Activated T-cell treated with anti-CD3 and anti-CD28 coated beads, Interleukin-2, amount 50 U/mL, for 4 hours (primary cell): ENCODE data around the gene TM9SF3. TPM values are rescaled to one million over a fixed set of nuclear protein-coding genes. Genes with fewer than 3 reads are reported as not detected.

Experiments used
- ATAC-seq, 2 donors: fragments of 200-7000 bp; cut with Tn5 transposase; one replicate each; pipeline ENCODE4 v1.10.0; 2021
- DNase-seq: peaks from one replicate; pipeline ENCODE4 v3.0.0-alpha.2; 2020
- H3K27me3 Mint-ChIP-seq: one replicate; pipeline ENCODE4 v1.8.0; 2021; ENCODE audit warnings: low read depth, mixed read lengths
- H3K36me3 Mint-ChIP-seq: one replicate; pipeline ENCODE4 v1.8.0; 2022; ENCODE audit warnings: mixed read lengths; ENCODE audit not compliant: insufficient read depth
- H3K4me1 Mint-ChIP-seq: one replicate; pipeline ENCODE4 v1.8.0; 2021; ENCODE audit warnings: low read depth, mixed read lengths
- H3K4me3 Mint-ChIP-seq: one replicate; pipeline ENCODE4 v1.8.0; 2021; ENCODE audit warnings: mild to moderate bottlenecking, moderate library complexity, mixed read lengths
- H3K9me3 Mint-ChIP-seq: one replicate; pipeline ENCODE4 v1.8.0; 2021; ENCODE audit warnings: mixed read lengths
- total RNA-seq, 3 donors: library from RNA; stranded (reverse); gene quantifications; one replicate each; pipeline ENCODE4 v1.2.1, GENCODE V29; 2021

The TM9SF3 gene
- total RNA-seq: 10 to 100 TPM; 92.8 to 96.5 (median 95.3) TPM

GRCh38 chr10:96586419-96587263, at the start of gene TM9SF3:
Gene TM9SF3, minus strand, starts transcription at chr10:96587012. Its CDS starts 177 bp downstream, at chr10:96586835.
- Mint-ChIP-seq H3K36me3 (peaks cover 9% of the 10 kb centered on the region), H3K4me3 (peak within 1 kb of the TSS; percentile 97), H3K27me3 (no peaks in the 10 kb centered on the region), H3K9me3 (no peaks in the 10 kb centered on the region), H3K4me1 (peaks cover 45% of the 10 kb centered on the region)
- ATAC-seq (peak; percentile 80 to 82), DNase-seq (peak; percentile 92)

- H3K27me3 Mint-ChIP-seq: no peaks in the 10 kb centered on the region
- no peaks in the 10 kb centered on the region for H3K36me3 Mint-ChIP-seq
- ATAC-seq: no peak
- H3K4me1 Mint-ChIP-seq: peaks cover 2% of the 10 kb centered on the region
- no peaks in the 10 kb centered on the region for H3K9me3 Mint-ChIP-seq
- no peak for DNase-seq
- no peak overlapping the region for H3K4me3 Mint-ChIP-seq
These were observed 49.7 kb upstream of the TM9SF3 start for GRCh38 chr10:96636551-96636950.

- no peaks in the 10 kb centered on the region for H3K36me3 Mint-ChIP-seq
- DNase-seq: no peak
These were observed 46.3 kb upstream of the TM9SF3 start for GRCh38 chr10:96632974-96633710.

GRCh38 chr10:96627292-96627691, 40.5 kb upstream of the TM9SF3 start:
- no peaks in the 10 kb centered on the region for H3K27me3 Mint-ChIP-seq
- DNase-seq (no peak), ATAC-seq (no peak)
- H3K4me3 Mint-ChIP-seq: no peak overlapping the region
- no peaks in the 10 kb centered on the region for H3K36me3 Mint-ChIP-seq
- H3K4me1 Mint-ChIP-seq: no peaks in the 10 kb centered on the region
- no peaks in the 10 kb centered on the region for H3K9me3 Mint-ChIP-seq

More at GRCh38 chr10:96632974-96633710, 46.3 kb upstream of the TM9SF3 start:
- no peaks in the 10 kb centered on the region for H3K27me3 Mint-ChIP-seq
- H3K4me1 Mint-ChIP-seq: no peaks in the 10 kb centered on the region
- H3K9me3 Mint-ChIP-seq: no peaks in the 10 kb centered on the region
- no peak for ATAC-seq
- H3K4me3 Mint-ChIP-seq: no peak overlapping the region

- no peaks in the 10 kb centered on the region for H3K9me3 Mint-ChIP-seq
- no peaks in the 10 kb centered on the region for H3K36me3 Mint-ChIP-seq
- ATAC-seq (no peak), DNase-seq (peak; percentile 7)
- no peak overlapping the region for H3K4me3 Mint-ChIP-seq
- no peaks in the 10 kb centered on the region for H3K27me3 Mint-ChIP-seq
- H3K4me1 Mint-ChIP-seq: no peaks in the 10 kb centered on the region
These were observed 40.0 kb upstream of the TM9SF3 start for GRCh38 chr10:96626795-96627194.

GRCh38 chr10:96625173-96625572, 38.4 kb upstream of the TM9SF3 start:
- Mint-ChIP-seq H3K9me3 (no peaks in the 10 kb centered on the region), H3K27me3 (no peaks in the 10 kb centered on the region), H3K4me1 (no peaks in the 10 kb centered on the region), H3K36me3 (no peaks in the 10 kb centered on the region), H3K4me3 (no peak overlapping the region)
- DNase-seq (no peak), ATAC-seq (no peak)

GRCh38 chr10:96622013-96622787, 35.4 kb upstream of the TM9SF3 start:
- Mint-ChIP-seq H3K9me3 (no peaks in the 10 kb centered on the region), H3K4me1 (no peaks in the 10 kb centered on the region), H3K4me3 (no peak overlapping the region), H3K27me3 (no peaks in the 10 kb centered on the region), H3K36me3 (no peaks in the 10 kb centered on the region)
- ATAC-seq (no peak), DNase-seq (no peak)

GRCh38 chr10:96619796-96620773, 33.3 kb upstream of the TM9SF3 start:
- Mint-ChIP-seq H3K36me3 (peaks cover 4% of the 10 kb centered on the region), H3K4me3 (no peak overlapping the region), H3K27me3 (no peaks in the 10 kb centered on the region), H3K4me1 (no peaks in the 10 kb centered on the region), H3K9me3 (no peaks in the 10 kb centered on the region)
- no peak for ATAC-seq
- DNase-seq: no peak

- no peak overlapping the region for H3K4me3 Mint-ChIP-seq
- H3K27me3 Mint-ChIP-seq: no peaks in the 10 kb centered on the region
- ATAC-seq (no peak), DNase-seq (no peak)
- H3K4me1 Mint-ChIP-seq: no peaks in the 10 kb centered on the region
- H3K9me3 Mint-ChIP-seq: no peaks in the 10 kb centered on the region
- H3K36me3 Mint-ChIP-seq: peaks cover 4% of the 10 kb centered on the region
These were observed 32.3 kb upstream of the TM9SF3 start for GRCh38 chr10:96619120-96619519.

GRCh38 chr10:96618653-96619052, 31.8 kb upstream of the TM9SF3 start:
- no peaks in the 10 kb centered on the region for H3K4me1 Mint-ChIP-seq
- no peaks in the 10 kb centered on the region for H3K9me3 Mint-ChIP-seq
- no peak overlapping the region for H3K4me3 Mint-ChIP-seq
- H3K27me3 Mint-ChIP-seq: no peaks in the 10 kb centered on the region
- ATAC-seq (no peak), DNase-seq (no peak)
- peaks cover 4% of the 10 kb centered on the region for H3K36me3 Mint-ChIP-seq

- no peak for ATAC-seq
- peaks cover 4% of the 10 kb centered on the region for H3K36me3 Mint-ChIP-seq
These were observed 30.1 kb upstream of the TM9SF3 start for GRCh38 chr10:96616961-96617360.

GRCh38 chr10:96614515-96614914, 27.7 kb upstream of the TM9SF3 start:
- Mint-ChIP-seq H3K36me3 (peaks cover 4% of the 10 kb centered on the region), H3K27me3 (no peaks in the 10 kb centered on the region), H3K4me1 (peaks cover 5% of the 10 kb centered on the region), H3K4me3 (no peak overlapping the region), H3K9me3 (no peaks in the 10 kb centered on the region)
- DNase-seq (no peak), ATAC-seq (no peak)

More at GRCh38 chr10:96616961-96617360, 30.1 kb upstream of the TM9SF3 start:
- Mint-ChIP-seq H3K9me3 (no peaks in the 10 kb centered on the region), H3K4me1 (no peaks in the 10 kb centered on the region), H3K27me3 (no peaks in the 10 kb centered on the region), H3K4me3 (no peak overlapping the region)
- no peak for DNase-seq

- H3K36me3 Mint-ChIP-seq: peaks cover 4% of the 10 kb centered on the region
- ATAC-seq (no peak), DNase-seq (no peak)
- H3K27me3 Mint-ChIP-seq: no peaks in the 10 kb centered on the region
- no peak overlapping the region for H3K4me3 Mint-ChIP-seq
- H3K4me1 Mint-ChIP-seq: peaks cover 5% of the 10 kb centered on the region
- H3K9me3 Mint-ChIP-seq: no peaks in the 10 kb centered on the region
These were observed 26.8 kb upstream of the TM9SF3 start for GRCh38 chr10:96613576-96613975.
